A549 (cell line): ENCODE data around the gene CDC23. TPM values are rescaled to one million over a fixed set of nuclear protein-coding genes. Genes with fewer than 3 reads are reported as not detected.

ENCODE experiments used
- ATAC-seq, 2 experiments: fragments of 200-7000 bp in 1 of 2; fragments of >200 bp in 1 of 2; cut with Nextera tagmentation in 1 of 2; cut with Tn5 transposase in 1 of 2; 3 replicates each; pipeline versions ENCODE4 v1.8.0 to v1.9.1; 2018 to 2020; ENCODE audit warnings: mild to moderate bottlenecking in 1 of 2, moderate library complexity in 1 of 2
- CTCF ChIA-PET: fragments of 300-600 bp; sonication (Branson Sonifier 250); formaldehyde crosslinking; extraction: SDS; loops from one replicate; lab custom pipeline; 2021; ENCODE audit warnings: antibody characterized with exemption, inconsistent platforms; lab: Yijun Ruan, JAX
- POLR2A ChIA-PET: fragments of 350-600 bp; formaldehyde crosslinking; extraction: SDS; loops from one replicate; lab custom pipeline; 2021; ENCODE audit warnings: antibody characterized with exemption, inconsistent platforms; lab: Yijun Ruan, JAX
- DNase-seq, 2 experiments: peaks; one replicate each; pipeline versions ENCODE4 v3.0.0 to v3.0.0-alpha.2; 2011 to 2016; ENCODE audit warnings: low read depth in 1 of 2, low spot score in 1 of 2
- FAIRE-seq: peaks from 2 replicates; lab custom pipeline; 2011; peaks lifted over from hg19 to GRCh38; lab: Jason Lieb, UNC
- H3K27ac ChIP-seq, 2 experiments: fragments of >200 bp; sonication (Bioruptor Twin); formaldehyde crosslinking; 3 replicates each; pipeline ENCODE4 v1.5.1; 2016 to 2017
- H3K4me1 ChIP-seq: fragments of >200 bp; sonication (Bioruptor Twin); formaldehyde crosslinking; 3 replicates; pipeline ENCODE4 v1.6.1; 2016
- H3K4me2 ChIP-seq: fragments of >200 bp; sonication (Bioruptor Twin); formaldehyde crosslinking; 3 replicates; pipeline ENCODE4 v1.6.1; 2016
- H3K4me3 ChIP-seq: fragments of >200 bp; sonication (Bioruptor Twin); formaldehyde crosslinking; 3 replicates; pipeline ENCODE4 v1.5.1; 2016
- H3K9me3 ChIP-seq: fragments of >200 bp; sonication (Bioruptor Twin); formaldehyde crosslinking; 3 replicates; pipeline ENCODE4 v1.6.1; 2016
- CBX8 ChIP-seq: fragments of 200-600 bp; sonication (generic); IDR thresholded peaks from 2 replicates; pipeline ENCODE4 v1.6.1; 2016
- CEBPB ChIP-seq, 2 experiments: fragments of >200 bp in 1 of 2; sonication (Bioruptor Twin) in 1 of 2; formaldehyde crosslinking in 1 of 2; IDR thresholded peaks; 2 replicates each; pipeline ENCODE4 v1.6.1; 2012 to 2016
- CHD2 ChIP-seq: fragments of 150-350 bp; IDR thresholded peaks from 2 replicates; pipeline ENCODE4 v1.6.1; 2014; ENCODE audit warnings: low read length; ENCODE audit not compliant: partially characterized antibody
- EHF ChIP-seq: fragments of 250-450 bp; sonication (Bioruptor Pico); IDR thresholded peaks from 2 replicates; pipeline ENCODE4 v1.5.0; 2020; ENCODE audit warnings: mild to moderate bottlenecking
- EHMT2 ChIP-seq: fragments of 200-600 bp; sonication (generic); IDR thresholded peaks from 2 replicates; pipeline ENCODE4 v1.6.1; 2016; ENCODE audit warnings: antibody characterized with exemption, low read depth, mild to moderate bottlenecking, moderate library complexity
- EP300 ChIP-seq, 2 experiments: fragments of >200 bp; sonication (Bioruptor Twin); formaldehyde crosslinking; IDR thresholded peaks; 2 replicates in 1 of 2; 3 replicates in 1 of 2; pipeline ENCODE4 v1.6.1; 2016 to 2017
- ESRRA ChIP-seq: fragments of 150-350 bp; IDR thresholded peaks from 2 replicates; pipeline ENCODE4 v1.6.1; 2014; ENCODE audit warnings: mild to moderate bottlenecking, low read length, borderline replicate concordance
- FOSL2 ChIP-seq, 2 experiments: fragments of 450-650 bp in 1 of 2; fragments of >200 bp in 1 of 2; sonication (Bioruptor Twin) in 1 of 2; formaldehyde crosslinking; IDR thresholded peaks; 2 replicates each; pipeline versions ENCODE4 v1.5.0 to v1.6.1; 2016 to 2020; ENCODE audit warnings: mild to moderate bottlenecking in 1 of 2, moderate library complexity in 1 of 2
- HDAC2 ChIP-seq: fragments of 200-600 bp; sonication (generic); IDR thresholded peaks from 2 replicates; pipeline ENCODE4 v1.6.1; 2016
- HOXB13 ChIP-seq: fragments of 250-450 bp; sonication (Bioruptor Pico); IDR thresholded peaks from 2 replicates; pipeline ENCODE4 v1.5.0; 2020; ENCODE audit warnings: low read depth, mild to moderate bottlenecking, moderate library complexity
- HOXB5 ChIP-seq: fragments of 250-450 bp; sonication (Bioruptor Pico); IDR thresholded peaks from 2 replicates; pipeline ENCODE4 v1.5.0; 2020; ENCODE audit warnings: mild to moderate bottlenecking, moderate library complexity
- JUN ChIP-seq, 2 experiments: fragments of >200 bp; sonication (Bioruptor Twin); formaldehyde crosslinking; IDR thresholded peaks; 2 replicates in 1 of 2; 3 replicates in 1 of 2; pipeline ENCODE4 v1.6.1; 2016 to 2017
- JUNB ChIP-seq: fragments of >200 bp; sonication (Bioruptor Twin); formaldehyde crosslinking; IDR thresholded peaks from 2 replicates; pipeline ENCODE4 v1.6.1; 2016
- KDM5A ChIP-seq: fragments of 200-600 bp; sonication (generic); IDR thresholded peaks from 2 replicates; pipeline ENCODE4 v1.6.1; 2016; ENCODE audit warnings: antibody characterized with exemption, mild to moderate bottlenecking
- MAFK ChIP-seq: fragments of 450-650 bp; IDR thresholded peaks from 2 replicates; pipeline ENCODE4 v1.6.1; 2014; ENCODE audit not compliant: partially characterized antibody
- NPAS2 ChIP-seq: fragments of 250-450 bp; sonication (Bioruptor Pico); IDR thresholded peaks from 2 replicates; pipeline ENCODE4 v1.8.0; 2022; ENCODE audit warnings: mild to moderate bottlenecking, moderate library complexity, borderline replicate concordance
- NR3C1 ChIP-seq: fragments of >200 bp; sonication (Bioruptor Twin); formaldehyde crosslinking; IDR thresholded peaks from 3 replicates; pipeline ENCODE4 v1.6.1; 2017
- PHF8 ChIP-seq: fragments of 200-600 bp; sonication (generic); IDR thresholded peaks from 2 replicates; pipeline ENCODE4 v1.6.1; 2016; ENCODE audit warnings: low read depth, mild to moderate bottlenecking, antibody characterized with exemption, moderate library complexity, borderline replicate concordance
- RARB ChIP-seq: fragments of 250-450 bp; sonication (Bioruptor Pico); IDR thresholded peaks from 2 replicates; pipeline ENCODE4 v1.8.0; 2021; ENCODE audit warnings: mild to moderate bottlenecking, moderate library complexity
- RCOR1 ChIP-seq: fragments of 150-350 bp; IDR thresholded peaks from 2 replicates; pipeline ENCODE4 v1.6.1; 2014; ENCODE audit warnings: antibody characterized with exemption, low read length, low read depth
- SMC3 ChIP-seq: fragments of >200 bp; sonication (Bioruptor Twin); formaldehyde crosslinking; IDR thresholded peaks from 3 replicates; pipeline ENCODE4 v1.6.1; 2018; ENCODE audit warnings: inconsistent platforms
- TFCP2L1 ChIP-seq: fragments of 250-450 bp; sonication (Bioruptor Pico); IDR thresholded peaks from 2 replicates; pipeline ENCODE4 v1.5.0; 2021; ENCODE audit warnings: mild to moderate bottlenecking
- TP53 ChIP-seq: fragments of 250-450 bp; sonication (Bioruptor Pico); IDR thresholded peaks from 2 replicates; pipeline ENCODE4 v1.5.0; 2021; ENCODE audit warnings: mild to moderate bottlenecking, moderate library complexity
- ZFP36 ChIP-seq: fragments of 450-650 bp; IDR thresholded peaks from 2 replicates; pipeline ENCODE4 v1.6.1; 2014; ENCODE audit warnings: borderline replicate concordance; ENCODE audit not compliant: partially characterized antibody
- ZNF302 ChIP-seq: fragments of 250-450 bp; sonication (Bioruptor Pico); IDR thresholded peaks from 2 replicates; pipeline ENCODE4 v1.9.0; 2021; ENCODE audit warnings: inconsistent platforms, mild to moderate bottlenecking, moderate library complexity
- ZSCAN20 ChIP-seq: fragments of 250-450 bp; sonication (Bioruptor Pico); IDR thresholded peaks from 2 replicates; pipeline ENCODE4 v1.8.0; 2022; ENCODE audit warnings: mild to moderate bottlenecking, moderate library complexity
- WGBS: methylation state at CpG from one replicate; pipeline ENCODE4 v1.1.6; 2017; ENCODE audit errors: missing lambda C conversion rate; 5-methylcytosine and 5-hydroxymethylcytosine counted together
- polyA plus RNA-seq, 4 experiments: library from polyadenylated mRNA; depleted of rRNA in 3 of 4; stranded (reverse); fragments of >200 nt; fragmentation: RNase III in 1 of 4; extraction: RNeasy Plus Mini Kit Qiagen cat#74134 plus additional on column Dnase treatment in 1 of 4; gene quantifications; 2 replicates in 3 of 4; 3 replicates in 1 of 4; pipeline ENCODE4 v1.2.3, GENCODE V29; 2011 to 2017
- TF ChIP-seq, protein P1 (sequence below): fragments of 200-600 bp; sonication (generic); IDR thresholded peaks from 2 replicates; pipeline ENCODE4 v1.6.1; 2016; ENCODE audit warnings: antibody characterized with exemption, mild to moderate bottlenecking, moderate library complexity
- TF ChIP-seq, protein P2 (sequence below): fragments of 150-350 bp; IDR thresholded peaks from 2 replicates; pipeline ENCODE4 v1.6.1; 2014; ENCODE audit warnings: low read depth, mild to moderate bottlenecking, low read length
- TF ChIP-seq, protein P3 (sequence below): IDR thresholded peaks from 2 replicates; pipeline ENCODE4 v1.6.1; 2012

CDC23 gene
- polyA plus RNA-seq, 2 of the 4 experiments (the other 2 are of a cell fraction), result 37.1 to 70.3 TPM

DNA sequence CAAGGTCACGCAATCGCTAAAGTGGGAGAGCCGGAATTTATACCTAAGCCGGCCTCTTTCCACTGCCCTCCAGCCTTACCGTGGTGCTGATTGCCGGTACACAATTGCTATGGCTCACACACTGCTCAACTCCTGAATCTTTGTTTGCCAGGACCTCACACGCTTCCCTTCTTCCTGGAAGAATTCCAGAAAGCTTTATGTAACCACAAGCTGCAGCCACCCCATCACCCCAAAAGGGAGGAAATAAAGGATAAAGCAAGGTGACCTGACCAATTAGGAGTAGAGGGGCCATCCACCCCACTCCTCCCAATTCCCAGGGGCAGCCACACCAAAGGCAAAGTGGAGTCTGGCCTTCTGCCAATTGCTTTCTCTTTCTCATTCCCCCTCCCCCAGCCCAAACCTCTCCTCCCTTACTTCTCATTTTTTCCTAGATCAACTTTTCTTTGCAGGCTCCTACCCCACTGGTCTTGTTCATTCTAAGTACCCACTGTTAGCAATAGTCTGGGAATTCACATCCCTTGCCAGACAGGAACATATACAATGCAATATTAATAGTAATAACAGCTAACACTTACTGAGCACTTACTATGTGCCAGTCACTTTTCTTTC is 18.0 kb upstream of the CDC23 start:
- peaks cover 12% of the 10 kb centered on the region for H3K9me3 ChIP-seq
- ATAC-seq (peak; percentile 81), FAIRE-seq (no peak), DNase-seq (peak in 1 of 2 experiments; percentile 57)
- H3K4me2 ChIP-seq, result peak overlapping the region; percentile 52
- CTCF ChIA-PET, result interaction anchor here (0.8 to 3.2 kb wide), 7 partner anchors 8 to 232 kb away, joined by 3 to 18 read pairs (median 4); no protein-coding TSS in a partner anchor
- H3K4me3 ChIP-seq, result no peak overlapping the region
- POLR2A ChIA-PET, result interaction anchor here (0.5 to 2.0 kb wide), 3 partner anchors 17 to 25 kb away, joined by 3 to 7 read pairs (median 3); partner anchors contain the start of gene CDC23
- WGBS, result 44% methylated on average over 7 of the region's 7 CpGs
- peak in 1 of 2 experiments; percentile 47; a peak in 1 of 5 replicates for TF ChIP-seq EP300 (IDR thresholded peaks at IDR 0.05)
- TF ChIP-seq NR3C1, result no peak
- no peak for TF ChIP-seq JUN (IDR thresholded peaks at IDR 0.05)
- no peak for TF ChIP-seq CBX8
- TF ChIP-seq, protein P1, sequence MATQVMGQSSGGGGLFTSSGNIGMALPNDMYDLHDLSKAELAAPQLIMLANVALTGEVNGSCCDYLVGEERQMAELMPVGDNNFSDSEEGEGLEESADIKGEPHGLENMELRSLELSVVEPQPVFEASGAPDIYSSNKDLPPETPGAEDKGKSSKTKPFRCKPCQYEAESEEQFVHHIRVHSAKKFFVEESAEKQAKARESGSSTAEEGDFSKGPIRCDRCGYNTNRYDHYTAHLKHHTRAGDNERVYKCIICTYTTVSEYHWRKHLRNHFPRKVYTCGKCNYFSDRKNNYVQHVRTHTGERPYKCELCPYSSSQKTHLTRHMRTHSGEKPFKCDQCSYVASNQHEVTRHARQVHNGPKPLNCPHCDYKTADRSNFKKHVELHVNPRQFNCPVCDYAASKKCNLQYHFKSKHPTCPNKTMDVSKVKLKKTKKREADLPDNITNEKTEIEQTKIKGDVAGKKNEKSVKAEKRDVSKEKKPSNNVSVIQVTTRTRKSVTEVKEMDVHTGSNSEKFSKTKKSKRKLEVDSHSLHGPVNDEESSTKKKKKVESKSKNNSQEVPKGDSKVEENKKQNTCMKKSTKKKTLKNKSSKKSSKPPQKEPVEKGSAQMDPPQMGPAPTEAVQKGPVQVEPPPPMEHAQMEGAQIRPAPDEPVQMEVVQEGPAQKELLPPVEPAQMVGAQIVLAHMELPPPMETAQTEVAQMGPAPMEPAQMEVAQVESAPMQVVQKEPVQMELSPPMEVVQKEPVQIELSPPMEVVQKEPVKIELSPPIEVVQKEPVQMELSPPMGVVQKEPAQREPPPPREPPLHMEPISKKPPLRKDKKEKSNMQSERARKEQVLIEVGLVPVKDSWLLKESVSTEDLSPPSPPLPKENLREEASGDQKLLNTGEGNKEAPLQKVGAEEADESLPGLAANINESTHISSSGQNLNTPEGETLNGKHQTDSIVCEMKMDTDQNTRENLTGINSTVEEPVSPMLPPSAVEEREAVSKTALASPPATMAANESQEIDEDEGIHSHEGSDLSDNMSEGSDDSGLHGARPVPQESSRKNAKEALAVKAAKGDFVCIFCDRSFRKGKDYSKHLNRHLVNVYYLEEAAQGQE, result peak; percentile 13; the same call in 1 of the 2 replicates
- TF ChIP-seq CEBPB (IDR thresholded peaks at IDR 0.05), result no peak
- no peak for TF ChIP-seq ESRRA
- no peak for TF ChIP-seq NPAS2 (CRISPR knock-in tag)
- TF ChIP-seq HOXB13 (CRISPR knock-in tag), result no peak
- no peak for TF ChIP-seq SMC3
- H3K4me1 ChIP-seq, result peaks cover 16% of the 10 kb centered on the region
- H3K27ac ChIP-seq, result peak overlapping the region; percentile 29 to 71; a peak in 5 of 6 replicates

DNA sequence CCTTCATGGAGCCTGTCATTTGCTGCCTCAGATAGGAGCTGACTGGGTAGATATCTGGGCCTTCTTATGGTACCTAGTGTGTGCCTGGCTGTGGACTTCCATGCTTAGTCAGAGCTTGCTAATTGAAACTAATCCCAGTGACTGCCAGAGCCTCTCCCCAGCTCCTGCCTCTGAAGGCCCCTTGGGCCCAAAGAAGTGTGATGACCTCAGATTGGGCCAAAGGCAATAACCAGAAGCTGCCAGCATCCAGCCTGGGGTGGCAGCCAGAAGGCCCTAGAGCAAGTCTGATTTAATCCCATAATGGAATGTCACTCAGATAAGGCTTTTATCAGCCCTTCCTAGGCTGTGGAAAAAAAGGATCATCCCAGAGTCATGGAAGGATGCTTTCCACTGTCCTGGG is 17.1 kb upstream of the CDC23 start:
- Histone ChIP-seq H3K9me3 (peaks cover 20% of the 10 kb centered on the region), H3K27ac (peak overlapping the region in 1 of 2 experiments; percentile 59; a peak in 4 of 6 replicates), H3K4me1 (peaks cover 16% of the 10 kb centered on the region), H3K4me2 (peak overlapping the region; percentile 52), H3K4me3 (no peak overlapping the region)
- DNase-seq (peak in 1 of 2 experiments; percentile 33), ATAC-seq (peak; percentile 66 to 69), FAIRE-seq (no peak)
- TF ChIP-seq EHF (CRISPR knock-in tag) (no peak), JUN (IDR thresholded peaks at IDR 0.05) (no peak), PHF8 (no peak), ZNF302 (no peak), RARB (CRISPR knock-in tag) (no peak), FOSL2 (IDR thresholded peaks at IDR 0.05) (no peak), FOSL2 (CRISPR knock-in tag; IDR thresholded peaks at IDR 0.05) (no peak), HDAC2 (no peak), RCOR1 (no peak)
- ChIA-PET CTCF (interaction anchor here (0.9 to 2.5 kb wide), 2 partner anchors 47 to 52 kb away, joined by 3 to 5 read pairs; no protein-coding TSS in a partner anchor), POLR2A (interaction anchor here (1.5 kb wide), 1 partner anchor 108 kb away, joined by 5 read pairs; the partner anchor contains the start of gene FAM53C)

DNA sequence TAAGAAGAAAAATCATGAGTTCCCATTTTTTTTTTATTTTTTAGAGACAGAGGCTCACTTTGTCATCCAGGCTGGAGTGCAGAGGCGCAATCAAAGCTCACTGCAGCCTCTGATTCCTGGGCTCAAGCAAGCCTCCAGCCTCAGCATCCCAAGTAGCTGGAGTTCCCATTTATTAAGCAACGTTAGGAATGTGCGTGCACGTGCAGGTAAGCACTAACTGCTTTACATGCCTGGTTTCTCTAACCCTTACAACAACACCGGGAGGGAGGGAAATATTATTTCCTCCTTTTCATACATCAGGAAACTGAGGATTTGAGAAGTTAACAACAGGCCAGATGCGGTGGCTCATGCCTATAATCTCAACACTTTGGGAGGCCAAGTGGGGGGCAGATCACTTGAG is 16.3 kb upstream of the CDC23 start:
- FAIRE-seq (no peak), DNase-seq (no peak), ATAC-seq (no peak)
- ChIA-PET CTCF (interaction anchor here (0.6 to 2.6 kb wide), 3 partner anchors 41 to 123 kb away, joined by 3 to 8 read pairs (median 5); partner anchors contain the start of gene KDM3B), POLR2A (interaction anchor here (1.5 kb wide), 1 partner anchor 108 kb away, joined by 5 read pairs; the partner anchor contains the start of gene FAM53C)
- Histone ChIP-seq H3K4me3 (no peak overlapping the region), H3K9me3 (peaks cover 20% of the 10 kb centered on the region), H3K4me2 (no peak overlapping the region), H3K4me1 (peaks cover 16% of the 10 kb centered on the region), H3K27ac (peak overlapping the region in 1 of 2 experiments; percentile 59; a peak in 2 of 6 replicates)
- WGBS, result 89% methylated on average over 6 of the region's 6 CpGs
- TF ChIP-seq ZFP36 (no peak), HDAC2 (no peak), TFCP2L1 (no peak), EHMT2 (no peak), ESRRA (no peak), CBX8 (no peak), KDM5A (no peak), HOXB5 (CRISPR knock-in tag) (no peak), ZSCAN20 (no peak), CHD2 (no peak), MAFK (no peak), HOXB13 (CRISPR knock-in tag) (no peak), JUNB (no peak), FOSL2 (IDR thresholded peaks at IDR 0.05) (no peak), FOSL2 (CRISPR knock-in tag; IDR thresholded peaks at IDR 0.05) (no peak), TP53 (CRISPR knock-in tag) (no peak)
- TF ChIP-seq, protein P2, sequence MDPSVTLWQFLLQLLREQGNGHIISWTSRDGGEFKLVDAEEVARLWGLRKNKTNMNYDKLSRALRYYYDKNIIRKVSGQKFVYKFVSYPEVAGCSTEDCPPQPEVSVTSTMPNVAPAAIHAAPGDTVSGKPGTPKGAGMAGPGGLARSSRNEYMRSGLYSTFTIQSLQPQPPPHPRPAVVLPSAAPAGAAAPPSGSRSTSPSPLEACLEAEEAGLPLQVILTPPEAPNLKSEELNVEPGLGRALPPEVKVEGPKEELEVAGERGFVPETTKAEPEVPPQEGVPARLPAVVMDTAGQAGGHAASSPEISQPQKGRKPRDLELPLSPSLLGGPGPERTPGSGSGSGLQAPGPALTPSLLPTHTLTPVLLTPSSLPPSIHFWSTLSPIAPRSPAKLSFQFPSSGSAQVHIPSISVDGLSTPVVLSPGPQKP, result no peak
- TF ChIP-seq, protein P3, sequence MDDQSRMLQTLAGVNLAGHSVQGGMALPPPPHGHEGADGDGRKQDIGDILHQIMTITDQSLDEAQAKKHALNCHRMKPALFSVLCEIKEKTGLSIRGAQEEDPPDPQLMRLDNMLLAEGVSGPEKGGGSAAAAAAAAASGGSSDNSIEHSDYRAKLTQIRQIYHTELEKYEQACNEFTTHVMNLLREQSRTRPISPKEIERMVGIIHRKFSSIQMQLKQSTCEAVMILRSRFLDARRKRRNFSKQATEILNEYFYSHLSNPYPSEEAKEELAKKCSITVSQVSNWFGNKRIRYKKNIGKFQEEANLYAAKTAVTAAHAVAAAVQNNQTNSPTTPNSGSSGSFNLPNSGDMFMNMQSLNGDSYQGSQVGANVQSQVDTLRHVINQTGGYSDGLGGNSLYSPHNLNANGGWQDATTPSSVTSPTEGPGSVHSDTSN, result no peak
